Thyroid gland (tissue), 4 donors: ENCODE results near the gene SCFD2. TPM values are rescaled to one million over a fixed set of nuclear protein-coding genes. Genes with fewer than 3 reads are reported as not detected.

Experiments
- DNase-seq, 2 donors: peaks; one replicate each; pipeline ENCODE4 v3.0.0-alpha.2; 2019
- H3K27ac ChIP-seq, 3 donors: fragments of 200-600 bp; sonication (generic); 1 replicate in 2 of 3; 2 replicates in 1 of 3; pipeline ENCODE4 v1.5.1; 2016 to 2019; ENCODE audit warnings: mild to moderate bottlenecking in 1 of 3, moderate library complexity in 1 of 3
- H3K27me3 ChIP-seq: fragments of 200-600 bp; sonication (generic); one replicate; pipeline ENCODE4 v1.5.1; 2019
- H3K36me3 ChIP-seq, 2 donors: fragments of 200-600 bp; sonication (generic); one replicate each; pipeline ENCODE4 v1.5.1; 2016 to 2019
- H3K4me1 ChIP-seq, 2 donors: fragments of 200-600 bp; sonication (generic); one replicate each; pipeline ENCODE4 v1.5.1; 2017 to 2019
- H3K4me3 ChIP-seq, 3 donors: fragments of 200-600 bp; sonication (generic); replicated peaks in 1 of 3; 1 replicate in 2 of 3; 2 replicates in 1 of 3; pipeline ENCODE4 v1.5.1; 2016; ENCODE audit warnings: mild to moderate bottlenecking in 1 of 3
- H3K9me3 ChIP-seq: fragments of 200-600 bp; sonication (generic); one replicate; pipeline ENCODE4 v1.5.1; 2017
- CTCF ChIP-seq, 6 experiments: fragments of 200-600 bp in 3 of 6; fragments of 450-650 bp in 3 of 6; sonication (generic) in 3 of 6; IDR thresholded peaks; one replicate each; pipeline ENCODE4 v1.5.1; 2016 to 2019; ENCODE audit warnings: antibody characterized with exemption in 6 of 6, mild to moderate bottlenecking in 2 of 6, inconsistent platforms in 1 of 6, moderate library complexity in 1 of 6
- POLR2A ChIP-seq, 2 donors: fragments of 450-650 bp; IDR thresholded peaks; one replicate each; pipeline ENCODE4 v1.6.1; 2017; ENCODE audit warnings: antibody characterized with exemption in 2 of 2, mild to moderate bottlenecking in 2 of 2, moderate library complexity in 1 of 2
- WGBS, 2 donors: methylation state at CpG; one replicate each; pipeline ENCODE4 v1.1.5; 2017; 5-methylcytosine and 5-hydroxymethylcytosine counted together
- intact Hi-C: fragments of 100-400 bp; cut with DNase I; formaldehyde crosslinking; loops from one replicate; pipeline ENCODE4 v1.15.1; 2023
- total RNA-seq, 4 donors: library from RNA; depleted of rRNA; stranded (reverse); fragments of >200 nt; gene quantifications; one replicate each; pipeline ENCODE4 v1.2.3, GENCODE V29; 2016

SCFD2 gene
- total RNA-seq, 4 donors from 2014 or later = 10.3 to 32.9 (median 28.2) TPM

DNA sequence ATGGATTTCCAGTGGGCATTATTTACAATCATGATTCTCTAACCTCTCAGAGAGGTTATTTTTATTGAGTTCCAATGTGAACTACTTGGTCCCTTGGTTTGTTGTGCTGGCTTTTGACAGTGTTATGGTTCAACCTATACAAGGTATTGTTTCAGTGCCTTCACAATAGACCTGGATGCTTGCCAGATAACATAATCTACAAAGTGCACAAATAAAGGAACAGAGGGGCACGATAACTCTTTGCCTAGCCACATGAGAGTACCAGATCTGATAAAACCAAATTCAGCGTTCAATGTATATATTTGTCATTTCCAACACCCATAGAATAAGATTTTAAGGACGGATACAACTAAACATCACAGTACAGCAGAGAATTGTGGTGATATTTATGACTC lies 382.9 kb downstream of the SCFD2 start:
- H3K27ac ChIP-seq = no peak overlapping the region
- intact Hi-C loops = loop anchor here (5.0 kb wide), 2 partner anchors 436 to 751 kb away; no protein-coding TSS in a partner anchor
- H3K27me3 ChIP-seq = no peaks in the 10 kb centered on the region

GRCh38 chr4:52982255-52982945 lies 383.5 kb downstream of the SCFD2 start:
- H3K4me1 ChIP-seq = no peaks in the 10 kb centered on the region
- H3K27ac ChIP-seq = no peak overlapping the region
- no peak overlapping the region for H3K4me3 ChIP-seq
- no peaks in the 10 kb centered on the region for H3K9me3 ChIP-seq
- TF ChIP-seq CTCF (IDR thresholded peaks at IDR 0.05) (peak in 5 of 6 experiments; percentile 18 to 66 (median 62)), POLR2A (IDR thresholded peaks at IDR 0.05) (no peak)
- H3K27me3 ChIP-seq = no peaks in the 10 kb centered on the region
- no peaks in the 10 kb centered on the region for H3K36me3 ChIP-seq
- no peak for DNase-seq
- intact Hi-C loops = loop anchor here (5.0 kb wide), 2 partner anchors 435 to 750 kb away; no protein-coding TSS in a partner anchor
- 66 to 72% methylated on average over 2 of the region's 2 CpGs for WGBS, 2 donors

More for the DNA sequence above, 382.9 kb downstream of the SCFD2 start:
- Histone ChIP-seq H3K36me3 (no peaks in the 10 kb centered on the region), H3K9me3 (no peaks in the 10 kb centered on the region), H3K4me3 (no peak overlapping the region), H3K4me1 (no peaks in the 10 kb centered on the region)
- DNase-seq = no peak
- TF ChIP-seq CTCF (IDR thresholded peaks at IDR 0.05) (peak in 1 of 6 experiments; percentile 3), POLR2A (IDR thresholded peaks at IDR 0.05) (no peak)
- WGBS, 2 donors = 65 to 70% methylated on average over 3 of the region's 3 CpGs

- Histone ChIP-seq H3K27ac (no peak overlapping the region), H3K4me1 (no peaks in the 10 kb centered on the region), H3K9me3 (no peaks in the 10 kb centered on the region), H3K36me3 (no peaks in the 10 kb centered on the region), H3K27me3 (no peaks in the 10 kb centered on the region), H3K4me3 (no peak overlapping the region)
- 82 to 96% methylated on average over 3 of the region's 3 CpGs for WGBS, 2 donors
- no peak for DNase-seq
- intact Hi-C loops = loop anchor here (5.0 kb wide), 2 partner anchors 433 to 748 kb away; no protein-coding TSS in a partner anchor
- no peak for TF ChIP-seq CTCF (IDR thresholded peaks at IDR 0.05)
- no peak for TF ChIP-seq POLR2A (IDR thresholded peaks at IDR 0.05)
Observed at GRCh38 chr4:52979821-52980590, 385.9 kb downstream of the SCFD2 start.

DNA sequence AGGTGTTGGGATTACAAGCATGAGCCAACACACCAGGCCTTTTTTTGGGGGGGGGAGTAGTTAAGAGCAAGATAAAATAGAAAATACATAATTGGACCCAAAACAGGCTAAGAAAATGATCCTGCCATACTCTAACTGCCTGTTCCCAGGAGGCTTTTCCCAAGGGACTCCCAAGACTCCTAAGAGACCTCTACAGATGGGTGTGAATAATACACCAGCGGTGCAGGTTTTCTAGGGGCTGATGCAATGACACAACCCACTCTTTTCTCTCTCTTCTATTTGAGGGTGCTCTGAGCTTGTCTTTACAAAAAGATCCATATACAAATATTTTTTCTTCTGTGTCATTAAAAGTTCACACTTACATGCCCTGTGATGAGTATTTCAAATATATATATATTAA lies 386.8 kb downstream of the SCFD2 start:
- intact Hi-C loops = no loop called here
- TF ChIP-seq CTCF (IDR thresholded peaks at IDR 0.05) (no peak), POLR2A (IDR thresholded peaks at IDR 0.05) (no peak)
- Histone ChIP-seq H3K9me3 (no peaks in the 10 kb centered on the region), H3K4me1 (no peaks in the 10 kb centered on the region), H3K36me3 (no peaks in the 10 kb centered on the region), H3K27me3 (no peaks in the 10 kb centered on the region), H3K4me3 (no peak overlapping the region), H3K27ac (no peak overlapping the region)
- WGBS, 2 donors = 95 to 100% methylated on average over 1 of the region's 1 CpG
- DNase-seq = no peak

GRCh38 chr4:52977252-52977651 lies 388.6 kb downstream of the SCFD2 start:
- Histone ChIP-seq H3K27me3 (no peaks in the 10 kb centered on the region), H3K27ac (no peak overlapping the region), H3K4me3 (no peak overlapping the region), H3K4me1 (no peaks in the 10 kb centered on the region), H3K36me3 (no peaks in the 10 kb centered on the region), H3K9me3 (no peaks in the 10 kb centered on the region)
- no peak for DNase-seq
- TF ChIP-seq POLR2A (IDR thresholded peaks at IDR 0.05) (no peak), CTCF (IDR thresholded peaks at IDR 0.05) (no peak)
- 80 to 92% methylated on average over 1 of the region's 1 CpG for WGBS, 2 donors
- intact Hi-C loops = no loop called here
